OCI-LY7 (cell line): Measurements from ENCODE around the gene MLN. TPM values are rescaled to one million over a fixed set of nuclear protein-coding genes. Genes with fewer than 3 reads are reported as not detected.
A peak's percentile ranks its signal among the peaks of the same experiment; 100 is the strongest.

Experiments used
- BruUV-seq: library from RNA; stranded (reverse); fragments of 400-500 nt; replicated peaks from 2 replicates; lab custom pipeline; 2021; lab: Mats Ljungman, UMichigan
- CTCF ChIA-PET: fragments of 300-600 bp; sonication (Branson Sonifier 250); formaldehyde crosslinking; loops from one replicate; lab custom pipeline; 2022; ENCODE audit warnings: antibody characterized with exemption; ENCODE audit not compliant: unreplicated experiment; lab: Charles Lee
- POLR2A ChIA-PET: fragments of 300-600 bp; sonication (Branson Sonifier 250); formaldehyde crosslinking; loops from one replicate; lab custom pipeline; 2022; ENCODE audit warnings: antibody characterized with exemption; lab: Charles Lee
- DNase-seq: peaks from one replicate; pipeline ENCODE4 v3.0.0-alpha.2; 2015; ENCODE audit warnings: low spot score
- H2AFZ ChIP-seq: fragments of 200-600 bp; sonication (generic), shearing (Covaris generic); 2 replicates; pipeline ENCODE4 v1.6.1; 2014; ENCODE audit warnings: mild to moderate bottlenecking, antibody characterized with exemption, low read length, moderate library complexity
- H3K27ac ChIP-seq: fragments of 200-600 bp; sonication (generic); 2 replicates; pipeline ENCODE4 v1.5.1; 2014; ENCODE audit warnings: mixed run types, low read depth, mild to moderate bottlenecking, moderate library complexity, low read length, inconsistent platforms; ENCODE audit not compliant: poor library complexity, severe bottlenecking
- H3K36me3 ChIP-seq: fragments of 200-600 bp; sonication (generic); 2 replicates; pipeline ENCODE4 v1.6.1; 2014; ENCODE audit warnings: mild to moderate bottlenecking, antibody characterized with exemption, low read length, moderate library complexity, mixed read lengths; ENCODE audit not compliant: insufficient read depth
- H3K4me1 ChIP-seq: fragments of 200-600 bp; sonication (generic); 2 replicates; pipeline ENCODE4 v1.5.1; 2014; ENCODE audit warnings: mild to moderate bottlenecking, low read length; ENCODE audit not compliant: insufficient read depth, poor library complexity, severe bottlenecking
- H3K4me2 ChIP-seq: fragments of 200-600 bp; sonication (generic); 2 replicates; pipeline ENCODE4 v1.6.1; 2014; ENCODE audit warnings: mild to moderate bottlenecking, low read length
- H3K4me3 ChIP-seq: fragments of 200-600 bp; sonication (generic); 2 replicates; pipeline ENCODE4 v1.5.1; 2014; ENCODE audit warnings: mild to moderate bottlenecking, low read depth, low read length; ENCODE audit not compliant: poor library complexity, severe bottlenecking
- H3K79me2 ChIP-seq: fragments of 200-600 bp; sonication (generic); 2 replicates; pipeline ENCODE4 v1.6.1; 2016; ENCODE audit warnings: low read depth, mild to moderate bottlenecking, low read length, moderate library complexity, mixed read lengths; ENCODE audit not compliant: insufficient read depth
- H3K9me2 ChIP-seq: fragments of 200-600 bp; sonication (generic); 2 replicates; pipeline ENCODE4 v1.6.1; 2016; ENCODE audit warnings: mild to moderate bottlenecking, low read length, mixed read lengths; ENCODE audit not compliant: insufficient read depth
- H3K9me3 ChIP-seq: fragments of 200-600 bp; sonication (generic); 2 replicates; pipeline ENCODE4 v1.6.1; 2014; ENCODE audit warnings: mild to moderate bottlenecking, mixed run types, low read length, mixed read lengths
- H4K20me1 ChIP-seq: fragments of 200-600 bp; sonication (generic); 2 replicates; pipeline ENCODE4 v1.6.1; 2014; ENCODE audit warnings: mild to moderate bottlenecking, antibody characterized with exemption, low read length, moderate library complexity, mixed read lengths; ENCODE audit not compliant: insufficient read depth
- EZH2phosphoT487 ChIP-seq: fragments of 200-600 bp; sonication (generic); IDR thresholded peaks from 2 replicates; pipeline ENCODE4 v1.6.1; 2018; ENCODE audit warnings: low read depth, borderline replicate concordance, mild to moderate bottlenecking, mixed run types, antibody characterized with exemption, low read length, moderate library complexity, mixed read lengths
- intact Hi-C: fragments of 100-400 bp; cut with micrococcal nuclease; formaldehyde crosslinking; loops from one replicate; pipeline ENCODE4 v1.10.0; 2022; ENCODE audit not compliant: unreplicated experiment
- total RNA-seq, 2 experiments: library from RNA; depleted of rRNA in 1 of 2; stranded (reverse); fragments of >200 nt in 1 of 2; shearing (Covaris generic) in 1 of 2; gene quantifications; 2 replicates each; pipeline ENCODE4 v1.2.3, GENCODE V29; 2014 to 2022
- TF ChIP-seq, protein P1 (sequence below): fragments of 200-600 bp; sonication (generic); conservative IDR thresholded peaks from 2 replicates; pipeline ENCODE4 v1.5.1; 2014; ENCODE audit warnings: mild to moderate bottlenecking, antibody characterized with exemption, low read length, moderate library complexity, mixed read lengths

MLN gene
- total RNA-seq, 2 experiments from 2014 or later: not detected

DNA sequence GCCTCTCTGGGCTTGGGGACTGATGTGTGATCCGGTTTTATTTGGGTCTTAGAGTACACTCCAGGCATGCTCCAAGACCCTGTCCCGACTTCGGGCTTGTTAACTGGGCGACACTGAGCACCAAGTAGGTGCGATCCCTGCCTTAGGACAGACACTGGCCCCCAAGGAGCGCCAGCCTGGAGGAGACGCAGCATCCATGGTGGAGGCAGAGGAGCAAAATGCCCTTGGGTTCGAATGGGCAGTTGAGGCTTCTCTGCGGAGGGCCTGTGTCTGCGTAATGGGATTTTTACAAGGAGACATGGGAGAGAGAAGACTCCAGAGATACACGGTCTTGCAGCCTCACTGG, 14.3 kb downstream of the MLN start:
- peak overlapping the region; percentile 93 for H3K4me3 ChIP-seq
- ChIA-PET CTCF (no interaction called here), POLR2A (no interaction called here)
- BruUV-seq: TSS peak; percentile 75
- peak overlapping the region; percentile 52; the same call in 1 of the 2 replicates for H2AFZ ChIP-seq
- intact Hi-C loops: loop anchor here (5.0 kb wide), 1 partner anchor 363 kb away; no protein-coding TSS in a partner anchor
- peaks cover 14% of the 10 kb centered on the region; the same call in 1 of the 2 replicates for H4K20me1 ChIP-seq
- H3K27ac ChIP-seq: no peak overlapping the region
- no peaks in the 10 kb centered on the region for H3K9me2 ChIP-seq
- peak overlapping the region; percentile 69 for H3K4me2 ChIP-seq
- H3K4me1 ChIP-seq: peaks cover 23% of the 10 kb centered on the region
- H3K9me3 ChIP-seq: no peaks in the 10 kb centered on the region
- TF ChIP-seq, protein P1, sequence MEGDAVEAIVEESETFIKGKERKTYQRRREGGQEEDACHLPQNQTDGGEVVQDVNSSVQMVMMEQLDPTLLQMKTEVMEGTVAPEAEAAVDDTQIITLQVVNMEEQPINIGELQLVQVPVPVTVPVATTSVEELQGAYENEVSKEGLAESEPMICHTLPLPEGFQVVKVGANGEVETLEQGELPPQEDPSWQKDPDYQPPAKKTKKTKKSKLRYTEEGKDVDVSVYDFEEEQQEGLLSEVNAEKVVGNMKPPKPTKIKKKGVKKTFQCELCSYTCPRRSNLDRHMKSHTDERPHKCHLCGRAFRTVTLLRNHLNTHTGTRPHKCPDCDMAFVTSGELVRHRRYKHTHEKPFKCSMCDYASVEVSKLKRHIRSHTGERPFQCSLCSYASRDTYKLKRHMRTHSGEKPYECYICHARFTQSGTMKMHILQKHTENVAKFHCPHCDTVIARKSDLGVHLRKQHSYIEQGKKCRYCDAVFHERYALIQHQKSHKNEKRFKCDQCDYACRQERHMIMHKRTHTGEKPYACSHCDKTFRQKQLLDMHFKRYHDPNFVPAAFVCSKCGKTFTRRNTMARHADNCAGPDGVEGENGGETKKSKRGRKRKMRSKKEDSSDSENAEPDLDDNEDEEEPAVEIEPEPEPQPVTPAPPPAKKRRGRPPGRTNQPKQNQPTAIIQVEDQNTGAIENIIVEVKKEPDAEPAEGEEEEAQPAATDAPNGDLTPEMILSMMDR: no peak
- peaks cover 23% of the 10 kb centered on the region for H3K36me3 ChIP-seq
- peaks cover 20% of the 10 kb centered on the region; the same call in 1 of the 2 replicates for H3K79me2 ChIP-seq
- DNase-seq: no peak

DNA sequence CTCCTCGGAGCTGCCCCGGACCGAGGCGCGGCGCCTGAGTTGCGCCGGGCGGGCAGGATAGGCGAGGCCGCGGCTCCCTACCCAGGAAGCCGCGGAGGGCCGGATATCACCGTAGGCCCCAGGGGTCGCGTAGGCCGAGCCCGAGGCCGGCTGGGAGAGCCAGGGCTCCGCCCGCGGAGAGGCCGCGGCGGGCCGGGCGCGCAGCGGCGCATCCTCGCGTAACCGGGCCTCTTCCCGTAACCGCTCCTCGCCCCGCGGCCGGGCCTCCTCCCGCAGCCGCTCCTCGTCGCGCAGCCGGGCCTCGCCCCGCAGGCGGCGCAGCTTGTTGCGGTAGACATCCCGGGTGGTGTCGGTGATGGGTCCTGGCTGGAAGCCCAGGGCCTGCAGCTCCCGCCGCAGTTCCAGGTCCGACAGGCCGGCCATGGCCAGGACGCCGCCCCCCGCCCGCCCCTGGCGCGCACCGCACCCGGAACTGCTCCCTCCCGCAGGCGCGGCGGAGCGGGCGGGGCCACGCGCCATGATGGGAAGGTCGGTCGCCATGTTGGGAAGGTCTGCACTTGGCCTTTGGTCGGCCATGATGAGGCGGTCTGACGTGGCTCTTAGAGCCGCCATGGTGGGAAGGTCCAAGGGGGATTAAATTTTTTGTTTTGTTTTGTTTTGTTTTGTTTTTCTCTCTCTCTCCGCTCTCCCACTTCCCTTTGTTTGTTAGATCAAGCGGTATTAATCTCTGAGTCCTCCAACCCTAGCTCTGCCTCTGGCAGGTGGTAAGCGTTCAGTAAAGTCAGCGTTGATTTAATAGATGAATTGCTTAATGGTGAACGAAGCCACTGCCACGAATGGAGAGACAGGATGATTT, 14.9 kb downstream of the MLN start, which contains the start of gene LEMD2:
LEMD2 (minus strand) TSS at position 437 of the 856 bp plus-strand sequence; CDS start at position 423, 14 bp downstream.
- Histone ChIP-seq H3K9me2 (no peaks in the 10 kb centered on the region), H3K4me1 (peaks cover 23% of the 10 kb centered on the region), H4K20me1 (peaks cover 14% of the 10 kb centered on the region; the same call in 1 of the 2 replicates), H3K4me3 (peak within 1 kb of the TSS; percentile 93), H3K79me2 (peaks cover 20% of the 10 kb centered on the region; the same call in 1 of the 2 replicates), H2AFZ (peak within 1 kb of the TSS; percentile 52; the same call in 1 of the 2 replicates), H3K9me3 (no peaks in the 10 kb centered on the region), H3K36me3 (peaks cover 27% of the 10 kb centered on the region), H3K27ac (peak within 1 kb of the TSS; percentile 60), H3K4me2 (peak within 1 kb of the TSS; percentile 69)
- TF ChIP-seq, protein P1: no peak
- TF ChIP-seq EZH2phosphoT487: no peak
- no TSS peak for BruUV-seq
- peak; percentile 90 for DNase-seq
- intact Hi-C loops: loop anchor here (5.0 kb wide), 1 partner anchor 363 kb away; no protein-coding TSS in a partner anchor
- CTCF ChIA-PET: no interaction called here
- POLR2A ChIA-PET: interaction anchor here (0.6 kb wide), 1 partner anchor 10 kb away, joined by 3 read pairs; no protein-coding TSS in a partner anchor
